ENCODE data around the gene REXO5.

The REXO5 gene

DNA sequence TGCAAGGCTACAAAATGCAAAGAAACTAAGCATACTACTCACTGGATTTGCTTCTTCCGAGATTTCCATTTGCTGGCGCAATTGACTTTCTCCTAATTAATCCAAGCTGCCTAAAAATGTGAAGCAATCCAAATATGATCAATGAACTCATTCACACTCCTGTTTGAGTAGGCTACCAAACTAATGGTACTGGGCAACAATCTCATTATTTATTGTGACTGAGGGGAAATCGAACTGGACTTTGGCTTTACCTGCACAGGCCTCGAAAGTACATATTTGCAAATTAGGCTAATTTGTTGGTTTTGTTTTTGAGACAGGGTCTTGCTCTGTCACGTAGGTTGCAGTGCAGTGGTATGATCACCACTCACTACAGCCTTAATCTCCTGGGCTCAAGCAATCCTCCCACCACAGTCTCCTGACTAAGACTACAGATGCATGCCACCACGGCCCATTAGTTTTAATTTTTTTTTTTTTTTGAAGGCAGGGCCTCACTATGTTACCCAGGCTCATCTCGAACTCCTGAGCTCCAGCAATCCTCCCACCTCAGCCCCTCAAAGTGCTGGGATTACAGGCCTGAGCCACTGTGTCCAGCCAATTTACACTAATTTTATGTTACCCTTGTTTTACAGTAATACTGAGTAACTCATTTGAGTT, 2.6 kb upstream of the REXO5 start:
- TF ChIP-seq TAF1 (IDR thresholded peaks at IDR 0.05; ENCODE audit: borderline replicate concordance, insufficient read depth, low read length) (no peak), POLR2AphosphoS5 (IDR thresholded peaks at IDR 0.05; ENCODE audit: low read depth, low read length) (no peak), SIN3A (IDR thresholded peaks at IDR 0.05; ENCODE audit: borderline replicate concordance, insufficient read depth, low read length) (no peak), FOXP2 (optimal IDR thresholded peaks at IDR 0.05; ENCODE audit: borderline replicate concordance, extremely low read depth, extremely low read length, insufficient read depth) (no peak)
- TF ChIP-seq, protein P1, sequence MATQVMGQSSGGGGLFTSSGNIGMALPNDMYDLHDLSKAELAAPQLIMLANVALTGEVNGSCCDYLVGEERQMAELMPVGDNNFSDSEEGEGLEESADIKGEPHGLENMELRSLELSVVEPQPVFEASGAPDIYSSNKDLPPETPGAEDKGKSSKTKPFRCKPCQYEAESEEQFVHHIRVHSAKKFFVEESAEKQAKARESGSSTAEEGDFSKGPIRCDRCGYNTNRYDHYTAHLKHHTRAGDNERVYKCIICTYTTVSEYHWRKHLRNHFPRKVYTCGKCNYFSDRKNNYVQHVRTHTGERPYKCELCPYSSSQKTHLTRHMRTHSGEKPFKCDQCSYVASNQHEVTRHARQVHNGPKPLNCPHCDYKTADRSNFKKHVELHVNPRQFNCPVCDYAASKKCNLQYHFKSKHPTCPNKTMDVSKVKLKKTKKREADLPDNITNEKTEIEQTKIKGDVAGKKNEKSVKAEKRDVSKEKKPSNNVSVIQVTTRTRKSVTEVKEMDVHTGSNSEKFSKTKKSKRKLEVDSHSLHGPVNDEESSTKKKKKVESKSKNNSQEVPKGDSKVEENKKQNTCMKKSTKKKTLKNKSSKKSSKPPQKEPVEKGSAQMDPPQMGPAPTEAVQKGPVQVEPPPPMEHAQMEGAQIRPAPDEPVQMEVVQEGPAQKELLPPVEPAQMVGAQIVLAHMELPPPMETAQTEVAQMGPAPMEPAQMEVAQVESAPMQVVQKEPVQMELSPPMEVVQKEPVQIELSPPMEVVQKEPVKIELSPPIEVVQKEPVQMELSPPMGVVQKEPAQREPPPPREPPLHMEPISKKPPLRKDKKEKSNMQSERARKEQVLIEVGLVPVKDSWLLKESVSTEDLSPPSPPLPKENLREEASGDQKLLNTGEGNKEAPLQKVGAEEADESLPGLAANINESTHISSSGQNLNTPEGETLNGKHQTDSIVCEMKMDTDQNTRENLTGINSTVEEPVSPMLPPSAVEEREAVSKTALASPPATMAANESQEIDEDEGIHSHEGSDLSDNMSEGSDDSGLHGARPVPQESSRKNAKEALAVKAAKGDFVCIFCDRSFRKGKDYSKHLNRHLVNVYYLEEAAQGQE (IDR thresholded peaks at IDR 0.05; ENCODE audit: insufficient read depth in 1 of 2, low read depth in 2 of 2, low read length in 2 of 2) = no peak

DNA sequence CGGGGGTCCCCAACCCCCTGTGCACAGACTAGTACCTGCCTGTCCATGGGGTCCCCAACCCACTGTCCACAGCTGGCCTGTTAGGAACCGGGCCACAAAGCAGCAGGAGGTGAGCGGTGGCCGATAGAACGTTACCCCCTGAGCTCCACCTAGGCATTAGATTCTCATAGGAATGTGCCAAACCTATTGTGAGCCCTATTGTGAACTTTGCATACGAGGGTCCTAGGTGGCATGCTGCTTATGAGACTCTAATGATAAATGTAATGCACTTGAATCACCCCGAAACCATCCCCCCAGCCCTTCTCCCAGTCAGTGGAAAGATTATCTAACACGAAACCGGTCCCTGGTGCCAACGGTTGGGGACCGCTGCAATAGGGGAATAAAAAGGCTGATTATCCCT, 1.5 kb downstream of the REXO5 start:
- TF ChIP-seq SIN3A (IDR thresholded peaks at IDR 0.05; ENCODE audit: borderline replicate concordance, insufficient read depth, low read length) (no peak), TAF1 (IDR thresholded peaks at IDR 0.05; ENCODE audit: borderline replicate concordance, insufficient read depth, low read length) (no peak), FOXP2 (optimal IDR thresholded peaks at IDR 0.05; ENCODE audit: borderline replicate concordance, extremely low read depth, extremely low read length, insufficient read depth) (no peak), POLR2AphosphoS5 (IDR thresholded peaks at IDR 0.05; ENCODE audit: low read depth, low read length) (no peak)
- TF ChIP-seq, protein P1 (IDR thresholded peaks at IDR 0.05; ENCODE audit: insufficient read depth in 1 of 2, low read depth in 2 of 2, low read length in 2 of 2) = no peak

DNA sequence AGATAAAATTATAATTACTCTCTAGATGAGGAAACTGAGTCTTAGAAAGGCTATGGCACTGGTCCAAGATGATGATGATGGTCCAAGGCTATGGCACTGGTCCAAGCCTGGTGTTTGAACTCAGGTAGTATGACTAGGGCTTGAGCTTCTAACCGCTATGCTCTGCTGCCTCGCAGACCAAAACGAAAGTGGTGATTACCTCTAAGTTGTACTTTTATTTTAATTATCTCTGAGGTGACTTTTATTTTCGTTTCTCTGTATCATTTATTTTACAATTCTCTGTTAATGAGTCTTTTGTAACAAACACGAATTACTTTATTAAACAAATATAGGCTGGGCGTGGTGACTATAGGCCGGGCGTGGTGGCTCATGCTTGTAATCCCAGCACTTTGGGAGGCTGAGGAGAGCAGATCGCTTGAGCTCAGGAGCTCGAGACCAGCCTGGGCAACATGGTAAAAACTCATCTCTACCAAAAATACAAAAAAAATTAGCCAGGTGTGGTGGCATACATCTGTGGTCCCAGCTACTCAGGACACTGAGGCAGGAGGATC, 5.6 kb downstream of the REXO5 start:
- TF ChIP-seq, protein P1 (IDR thresholded peaks at IDR 0.05; ENCODE audit: insufficient read depth in 1 of 2, low read depth in 2 of 2, low read length in 2 of 2) = no peak
- TF ChIP-seq TAF1 (IDR thresholded peaks at IDR 0.05; ENCODE audit: borderline replicate concordance, insufficient read depth, low read length) (no peak), SIN3A (IDR thresholded peaks at IDR 0.05; ENCODE audit: borderline replicate concordance, insufficient read depth, low read length) (no peak), POLR2AphosphoS5 (IDR thresholded peaks at IDR 0.05; ENCODE audit: low read depth, low read length) (no peak), FOXP2 (optimal IDR thresholded peaks at IDR 0.05; ENCODE audit: borderline replicate concordance, extremely low read depth, extremely low read length, insufficient read depth) (no peak)

DNA sequence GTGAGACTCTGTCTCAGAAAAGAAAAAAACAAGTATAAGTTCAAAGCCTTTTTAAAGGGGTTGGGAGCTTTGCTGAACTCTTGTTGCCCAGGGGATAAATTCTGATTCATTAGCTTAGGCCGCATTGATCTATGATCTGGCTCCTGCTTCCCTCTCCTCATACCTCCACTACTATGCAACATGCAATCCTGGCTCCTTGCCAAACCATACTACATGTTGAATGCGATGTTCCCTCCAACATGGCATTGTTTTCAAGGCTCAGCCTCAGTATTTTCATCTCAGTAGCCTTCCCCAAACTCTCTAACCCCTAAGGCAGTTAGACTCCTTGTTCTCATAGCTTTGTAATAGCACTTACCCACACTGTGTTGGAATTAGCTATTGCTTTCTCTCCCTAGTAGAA, 6.2 kb downstream of the REXO5 start:
- no peak for TF ChIP-seq SIN3A (IDR thresholded peaks at IDR 0.05; ENCODE audit: borderline replicate concordance, insufficient read depth, low read length)
- no peak for TF ChIP-seq TAF1 (IDR thresholded peaks at IDR 0.05; ENCODE audit: borderline replicate concordance, insufficient read depth, low read length)
- no peak for TF ChIP-seq POLR2AphosphoS5 (IDR thresholded peaks at IDR 0.05; ENCODE audit: low read depth, low read length)
- no peak for TF ChIP-seq FOXP2 (optimal IDR thresholded peaks at IDR 0.05; ENCODE audit: borderline replicate concordance, extremely low read depth, extremely low read length, insufficient read depth)
- TF ChIP-seq, protein P1 (IDR thresholded peaks at IDR 0.05; ENCODE audit: insufficient read depth in 1 of 2, low read depth in 2 of 2, low read length in 2 of 2) = no peak

Data from PFSK-1 (cell line).